Ishikawa (cell line): Measurements from ENCODE around the gene PHF20.

Source experiments
- CEBPB ChIP-seq: IDR thresholded peaks from 2 replicates; pipeline ENCODE4 v1.6.1; 2012
- CREB1 ChIP-seq: IDR thresholded peaks from 2 replicates; pipeline ENCODE4 v1.6.1; 2012; ENCODE audit warnings: low read depth
- EGR1 ChIP-seq: IDR thresholded peaks from 2 replicates; pipeline ENCODE4 v1.6.1; 2012
- EP300 ChIP-seq: IDR thresholded peaks from 2 replicates; pipeline ENCODE4 v1.6.1; 2012; ENCODE audit warnings: borderline replicate concordance
- FOXM1 ChIP-seq: IDR thresholded peaks from 2 replicates; pipeline ENCODE4 v1.6.1; 2012; ENCODE audit warnings: low read depth, borderline replicate concordance
- NFIC ChIP-seq: IDR thresholded peaks from 2 replicates; pipeline ENCODE4 v1.6.1; 2012
- RAD21 ChIP-seq: IDR thresholded peaks from 2 replicates; pipeline ENCODE4 v1.6.1; 2012; ENCODE audit warnings: low read depth
- REST ChIP-seq: IDR thresholded peaks from 2 replicates; pipeline ENCODE4 v1.6.1; 2012; ENCODE audit warnings: low read depth, mild to moderate bottlenecking
- TAF1 ChIP-seq: IDR thresholded peaks from 2 replicates; pipeline ENCODE4 v1.6.1; 2012; ENCODE audit warnings: low read depth, mild to moderate bottlenecking
- TCF12 ChIP-seq: IDR thresholded peaks from 2 replicates; pipeline ENCODE4 v1.6.1; 2012; ENCODE audit warnings: low read depth
- TEAD4 ChIP-seq: IDR thresholded peaks from 2 replicates; pipeline ENCODE4 v1.6.1; 2012
- YY1 ChIP-seq: IDR thresholded peaks from 2 replicates; pipeline ENCODE4 v1.6.1; 2012; ENCODE audit warnings: low read depth
- ZBTB7A ChIP-seq: IDR thresholded peaks from 2 replicates; pipeline ENCODE4 v1.6.1; 2012; ENCODE audit warnings: low read depth
- TF ChIP-seq, protein P1 (sequence below): IDR thresholded peaks from 2 replicates; pipeline ENCODE4 v1.6.1; 2012
- TF ChIP-seq, protein P2 (sequence below): IDR thresholded peaks from 2 replicates; pipeline ENCODE4 v1.6.1; 2012

PHF20 gene

GRCh38 chr20:35771689-35772562 lies at the start of gene PHF20:
TSS of gene PHF20 (plus strand) at chr20:35772015. CDS start at chr20:35801523, 29,508 bp downstream.
- TF ChIP-seq CREB1 (peak; percentile 85), ZBTB7A (peak; percentile 46; the same call in 1 of the 2 replicates), EGR1 (no peak), YY1 (peak; percentile 41; the same call in 1 of the 2 replicates), CEBPB (no peak), FOXM1 (no peak), TEAD4 (peak; percentile 42; the same call in 1 of the 2 replicates), TAF1 (peak; percentile 58; the same call in 1 of the 2 replicates), REST (no peak), RAD21 (no peak), EP300 (no peak), NFIC (no peak), TCF12 (peak; percentile 64; the same call in 1 of the 2 replicates)
- TF ChIP-seq, protein P1, sequence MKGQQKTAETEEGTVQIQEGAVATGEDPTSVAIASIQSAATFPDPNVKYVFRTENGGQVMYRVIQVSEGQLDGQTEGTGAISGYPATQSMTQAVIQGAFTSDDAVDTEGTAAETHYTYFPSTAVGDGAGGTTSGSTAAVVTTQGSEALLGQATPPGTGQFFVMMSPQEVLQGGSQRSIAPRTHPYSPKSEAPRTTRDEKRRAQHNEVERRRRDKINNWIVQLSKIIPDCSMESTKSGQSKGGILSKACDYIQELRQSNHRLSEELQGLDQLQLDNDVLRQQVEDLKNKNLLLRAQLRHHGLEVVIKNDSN: peak; percentile 97
- TF ChIP-seq, protein P2, sequence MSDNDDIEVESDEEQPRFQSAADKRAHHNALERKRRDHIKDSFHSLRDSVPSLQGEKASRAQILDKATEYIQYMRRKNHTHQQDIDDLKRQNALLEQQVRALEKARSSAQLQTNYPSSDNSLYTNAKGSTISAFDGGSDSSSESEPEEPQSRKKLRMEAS: peak; percentile 100

DNA sequence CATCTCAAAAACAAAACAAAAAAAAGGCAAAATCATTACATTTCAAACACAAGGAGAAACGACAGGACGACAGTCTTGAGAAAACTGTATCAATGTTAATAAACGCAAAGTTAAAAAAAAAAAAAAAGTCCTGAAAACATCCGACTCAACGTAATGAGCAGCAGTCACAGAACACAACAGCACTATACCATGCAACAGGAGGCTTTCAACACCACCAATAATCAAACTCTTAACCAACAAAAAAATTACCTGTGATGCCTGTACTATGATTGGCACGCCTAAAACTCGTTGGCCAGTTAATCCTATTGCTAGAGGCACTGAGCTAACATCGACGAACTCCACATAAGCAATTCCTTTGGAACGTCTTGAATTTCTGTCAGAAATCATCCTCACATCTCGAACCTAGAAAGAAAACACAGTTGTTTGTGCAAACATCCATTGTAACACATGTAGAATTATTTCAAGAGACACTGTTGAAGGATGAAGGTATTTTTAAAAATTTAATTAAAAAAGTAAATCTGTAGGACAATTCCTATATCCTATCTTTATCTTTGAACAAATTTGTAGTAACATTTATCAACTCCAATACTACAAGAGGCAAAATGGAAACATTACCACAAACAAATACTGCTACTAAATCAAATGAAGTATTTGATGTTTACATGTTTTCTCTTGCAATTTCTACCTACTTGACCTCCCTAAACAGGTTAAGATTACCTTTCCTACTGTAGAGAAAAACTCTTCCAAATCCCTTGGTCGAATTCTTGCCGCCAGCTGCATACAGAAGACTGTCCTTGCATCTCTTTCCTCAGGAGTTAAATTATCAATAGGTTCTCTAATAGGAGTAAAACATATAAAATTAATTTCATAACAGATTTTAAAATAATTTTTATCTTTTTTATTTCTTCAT lies 47.2 kb upstream of the PHF20 start:
- no peak for TF ChIP-seq ZBTB7A

DNA sequence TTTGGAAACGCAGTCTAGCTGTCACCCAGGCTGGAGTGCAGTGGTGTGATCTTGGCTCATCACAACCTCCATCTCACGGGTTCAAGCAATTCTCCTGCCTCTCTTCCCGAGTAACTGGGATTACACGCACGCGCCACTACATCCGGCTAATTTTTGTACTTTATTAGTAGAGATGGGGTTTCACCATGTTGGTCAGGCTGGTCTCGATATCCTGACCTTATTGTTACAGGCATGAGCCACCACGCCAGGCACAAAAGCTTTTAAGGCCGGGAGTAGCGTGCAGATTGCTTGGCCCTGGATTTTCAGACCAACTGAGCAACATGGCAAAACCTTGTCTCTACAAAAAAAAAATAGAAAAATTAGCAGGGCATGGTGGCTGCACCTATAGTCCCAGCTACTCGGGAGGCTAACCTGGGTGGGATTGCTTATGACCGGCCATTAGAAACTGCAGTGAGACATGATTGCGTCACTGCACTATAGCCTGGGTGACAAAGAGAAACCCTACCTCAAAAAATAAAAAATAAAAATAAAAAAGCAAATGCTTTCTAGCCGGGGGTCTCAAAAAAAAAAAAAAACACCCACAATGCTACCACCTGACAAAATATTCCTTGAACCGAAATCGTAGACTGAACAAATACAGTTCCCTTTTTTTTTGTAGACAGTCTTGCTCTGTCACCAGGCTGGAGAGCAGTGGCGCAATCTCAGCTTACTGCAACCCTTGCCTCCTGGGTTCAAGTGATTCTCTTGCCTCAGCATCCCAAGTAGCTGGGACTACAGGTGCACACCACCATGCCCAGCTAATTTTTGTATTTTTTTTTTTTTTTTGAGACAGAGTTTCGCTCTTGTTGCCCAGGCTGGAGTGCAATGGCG lies 44.7 kb upstream of the PHF20 start:
- TF ChIP-seq CEBPB (0 out of 2 replicates have a peak, but pooled peaks have one; percentile 11), TCF12 (no peak)

DNA sequence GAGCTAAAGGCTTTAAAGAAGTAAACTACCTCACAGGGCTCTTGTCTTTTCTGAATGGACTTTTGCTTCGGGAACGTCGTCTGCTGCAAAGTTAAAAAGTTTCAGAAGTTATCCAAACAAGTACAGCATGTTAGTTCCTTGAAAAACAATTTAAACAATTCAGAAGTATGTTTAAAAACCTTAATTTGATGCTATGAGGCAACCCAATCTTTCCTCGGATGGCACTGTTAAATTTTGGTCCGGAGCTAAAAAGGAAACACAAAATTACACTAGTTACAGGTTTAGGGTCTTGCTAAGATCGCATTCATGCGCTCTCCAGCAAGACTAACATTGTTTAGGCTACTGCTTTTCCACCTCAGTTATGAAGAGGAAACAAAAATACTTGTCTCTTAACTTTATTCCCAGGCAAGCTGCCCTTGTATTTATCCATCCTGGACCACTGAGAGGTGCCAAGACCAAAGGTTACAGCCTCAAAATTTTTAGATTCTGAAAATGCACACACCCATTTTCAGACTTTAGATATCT lies 42.5 kb upstream of the PHF20 start:
- no peak for TF ChIP-seq EGR1
- TF ChIP-seq REST: no peak
- TF ChIP-seq, protein P1: no peak
- no peak for TF ChIP-seq TAF1
- no peak for TF ChIP-seq YY1
- TF ChIP-seq EP300: no peak
- TF ChIP-seq FOXM1: no peak
- TF ChIP-seq, protein P2: no peak
- no peak for TF ChIP-seq NFIC
- no peak for TF ChIP-seq TEAD4
- no peak for TF ChIP-seq RAD21
- no peak for TF ChIP-seq TCF12
- no peak for TF ChIP-seq ZBTB7A
- TF ChIP-seq CEBPB: no peak
- TF ChIP-seq CREB1: no peak
